Left ventricle myocardium inferior (tissue), 1 donor: ENCODE measurements around the gene KRTAP6-1. TPM values are rescaled to one million over a fixed set of nuclear protein-coding genes. Genes with fewer than 3 reads are reported as not detected.

Experiments
- DNase-seq: peaks from one replicate; pipeline ENCODE4 v3.0.0-alpha.2; 2020
- H3K27ac ChIP-seq: fragments of 200-600 bp; replicated peaks from 2 replicates; pipeline ENCODE4 v1.8.0; 2021
- H3K27me3 ChIP-seq: fragments of 200-600 bp; 2 replicates; pipeline ENCODE4 v1.8.0; 2021; ENCODE audit warnings: low read depth
- H3K36me3 ChIP-seq: fragments of 200-600 bp; 2 replicates; pipeline ENCODE4 v1.8.0; 2021
- H3K4me1 ChIP-seq: fragments of 200-600 bp; 2 replicates; pipeline ENCODE4 v1.8.0; 2021
- H3K4me3 ChIP-seq: fragments of 200-600 bp; 2 replicates; pipeline ENCODE4 v1.8.0; 2021; ENCODE audit warnings: mild to moderate bottlenecking, moderate library complexity
- H3K9me3 ChIP-seq: fragments of 200-600 bp; replicated peaks from 2 replicates; pipeline ENCODE4 v1.8.0; 2021
- intact Hi-C: fragments of 100-400 bp; cut with micrococcal nuclease; formaldehyde crosslinking; loops from one replicate; pipeline ENCODE4 v1.11.0; 2022
- long read RNA-seq: library from polyadenylated mRNA; unstranded; transcript quantifications from one replicate; pipeline ENCODE4 v2.0.0, GENCODE V29; 2021
- total RNA-seq: library from RNA; stranded (reverse); fragmentation: NEBNext Ultra II Directional; extraction: Animal tissue kit (Norgen Biotek cat#: 25700); gene quantifications from one replicate; pipeline ENCODE4 v1.2.1, GENCODE V29; 2021
- TF ChIP-seq, protein P1 (sequence below): fragments of 200-600 bp; IDR thresholded peaks from 2 replicates; pipeline ENCODE4 v1.8.0; 2021; ENCODE audit warnings: antibody characterized with exemption, mild to moderate bottlenecking, borderline replicate concordance
- donor health status: DM: no; HTN: yes; CAD: no; lungs with severe emphysema.

The KRTAP6-1 gene
- not detected for total RNA-seq
- long read RNA-seq: 0 reads

DNA sequence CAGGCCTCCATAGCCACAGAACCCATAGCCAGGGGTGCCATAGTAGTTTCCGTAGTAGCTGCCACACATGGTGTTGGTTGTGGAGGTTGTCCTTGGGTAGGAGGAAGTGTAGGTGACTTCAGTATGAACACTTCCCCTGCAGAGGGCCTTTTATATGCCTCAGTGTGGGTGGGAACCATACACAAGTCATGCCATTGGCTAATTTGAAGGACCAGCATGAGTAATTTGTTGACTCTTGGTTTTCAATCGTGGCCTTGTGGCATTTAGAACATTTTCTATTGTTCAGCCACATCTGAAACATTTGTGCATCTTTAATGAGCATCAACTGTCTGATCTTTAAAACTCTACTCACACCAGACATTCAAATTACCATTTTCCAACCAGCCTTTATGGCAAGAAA lies at the start of gene KRTAP6-1:
Gene KRTAP6-1, minus strand, starts transcription at position 95 of the 400 bp plus-strand sequence. Its CDS starts 26 bp downstream, at position 69.
- Histone ChIP-seq H3K4me3 (no peak within 1 kb of the TSS), H3K4me1 (no peaks in the 10 kb centered on the region), H3K27me3 (no peaks in the 10 kb centered on the region), H3K27ac (no peak within 1 kb of the TSS), H3K9me3 (peaks cover 7% of the 10 kb centered on the region), H3K36me3 (no peaks in the 10 kb centered on the region)
- intact Hi-C loops: no loop called here
- TF ChIP-seq, protein P1, sequence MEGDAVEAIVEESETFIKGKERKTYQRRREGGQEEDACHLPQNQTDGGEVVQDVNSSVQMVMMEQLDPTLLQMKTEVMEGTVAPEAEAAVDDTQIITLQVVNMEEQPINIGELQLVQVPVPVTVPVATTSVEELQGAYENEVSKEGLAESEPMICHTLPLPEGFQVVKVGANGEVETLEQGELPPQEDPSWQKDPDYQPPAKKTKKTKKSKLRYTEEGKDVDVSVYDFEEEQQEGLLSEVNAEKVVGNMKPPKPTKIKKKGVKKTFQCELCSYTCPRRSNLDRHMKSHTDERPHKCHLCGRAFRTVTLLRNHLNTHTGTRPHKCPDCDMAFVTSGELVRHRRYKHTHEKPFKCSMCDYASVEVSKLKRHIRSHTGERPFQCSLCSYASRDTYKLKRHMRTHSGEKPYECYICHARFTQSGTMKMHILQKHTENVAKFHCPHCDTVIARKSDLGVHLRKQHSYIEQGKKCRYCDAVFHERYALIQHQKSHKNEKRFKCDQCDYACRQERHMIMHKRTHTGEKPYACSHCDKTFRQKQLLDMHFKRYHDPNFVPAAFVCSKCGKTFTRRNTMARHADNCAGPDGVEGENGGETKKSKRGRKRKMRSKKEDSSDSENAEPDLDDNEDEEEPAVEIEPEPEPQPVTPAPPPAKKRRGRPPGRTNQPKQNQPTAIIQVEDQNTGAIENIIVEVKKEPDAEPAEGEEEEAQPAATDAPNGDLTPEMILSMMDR: no peak
- DNase-seq: no peak

DNA sequence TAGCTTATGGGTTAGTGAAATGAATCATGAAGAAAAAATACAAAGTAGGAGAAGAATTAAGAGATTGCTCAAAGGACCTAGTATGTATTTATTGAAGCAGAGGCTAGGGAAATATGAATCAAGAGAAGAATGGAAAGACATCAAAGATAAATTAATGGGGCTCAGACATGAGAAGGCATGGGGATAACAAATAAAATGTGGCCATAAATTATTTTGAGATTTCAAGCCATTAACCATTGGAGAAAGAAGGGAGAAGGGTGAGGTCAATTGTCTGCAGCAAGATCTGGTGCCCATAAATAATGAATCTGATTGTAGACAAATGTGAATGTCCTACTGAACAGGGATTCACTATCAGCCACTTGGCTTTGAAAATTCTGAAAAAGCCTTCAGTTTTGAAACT lies 39.2 kb upstream of the KRTAP6-1 start:
- intact Hi-C loops: no loop called here
- Histone ChIP-seq H3K27ac (no peak overlapping the region), H3K27me3 (no peaks in the 10 kb centered on the region), H3K9me3 (no peaks in the 10 kb centered on the region), H3K4me1 (no peaks in the 10 kb centered on the region), H3K36me3 (no peaks in the 10 kb centered on the region), H3K4me3 (no peak overlapping the region)
- no peak for DNase-seq
- TF ChIP-seq, protein P1: no peak

DNA sequence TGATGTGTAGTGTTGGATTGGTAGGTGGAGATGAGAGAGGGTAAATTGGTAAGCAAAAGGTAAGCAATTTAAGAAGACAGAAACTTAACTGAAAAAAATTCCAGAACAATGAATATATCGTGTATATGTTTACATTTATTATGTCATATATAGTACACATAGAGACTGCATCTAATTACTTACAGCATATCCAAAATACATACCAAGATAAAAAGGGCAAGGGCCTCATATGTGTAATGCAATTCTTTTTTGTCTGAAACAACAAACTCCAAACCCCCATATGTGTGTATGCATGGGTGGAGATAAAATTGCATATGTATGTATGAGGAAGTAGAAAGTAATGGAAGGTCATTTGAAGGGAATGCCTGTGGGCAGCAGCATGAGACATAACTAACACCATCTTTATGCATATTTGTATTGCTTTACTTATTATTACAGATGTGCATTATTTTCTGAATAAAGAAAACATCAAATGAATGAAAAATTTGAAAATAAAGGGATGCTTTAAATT lies 33.2 kb upstream of the KRTAP6-1 start:
- no peak overlapping the region for H3K27ac ChIP-seq

GRCh38 chr21:30642564-30642963 lies 28.8 kb upstream of the KRTAP6-1 start, which contains the start of gene KRTAP20-3:
TSS of gene KRTAP20-3 (plus strand) at chr21:30642864.
- Histone ChIP-seq H3K27ac (no peak within 1 kb of the TSS), H3K4me1 (no peaks in the 10 kb centered on the region), H3K36me3 (no peaks in the 10 kb centered on the region), H3K27me3 (no peaks in the 10 kb centered on the region), H3K4me3 (no peak within 1 kb of the TSS), H3K9me3 (no peaks in the 10 kb centered on the region)
- intact Hi-C loops: no loop called here
- TF ChIP-seq, protein P1: no peak
- DNase-seq: no peak

More for the DNA sequence above, 33.2 kb upstream of the KRTAP6-1 start:
- Histone ChIP-seq H3K27me3 (no peaks in the 10 kb centered on the region), H3K4me3 (no peak overlapping the region), H3K4me1 (no peaks in the 10 kb centered on the region), H3K9me3 (no peaks in the 10 kb centered on the region), H3K36me3 (no peaks in the 10 kb centered on the region)
- intact Hi-C loops: no loop called here
- DNase-seq: no peak
- TF ChIP-seq, protein P1: no peak

GRCh38 chr21:30638686-30639085 lies 25.0 kb upstream of the KRTAP6-1 start:
- H3K4me1 ChIP-seq: no peaks in the 10 kb centered on the region
- H3K4me3 ChIP-seq: no peak overlapping the region
- TF ChIP-seq, protein P1: no peak
- no peak overlapping the region for H3K27ac ChIP-seq
- DNase-seq: no peak
- no peaks in the 10 kb centered on the region for H3K9me3 ChIP-seq
- intact Hi-C loops: no loop called here
- H3K36me3 ChIP-seq: no peaks in the 10 kb centered on the region
- H3K27me3 ChIP-seq: no peaks in the 10 kb centered on the region
